SK-N-SH treated with all-trans-retinoic acid at 6 μM for 48 hours (cell line): Measurements from ENCODE around the gene NUP37.
A peak's percentile ranks its signal among the peaks of the same experiment; 100 is the strongest.

Experiments used
- ATAC-seq: fragments of 200-7000 bp; cut with Tn5 transposase; 3 replicates; pipeline ENCODE4 v1.9.1; 2020; ENCODE audit warnings: mild to moderate bottlenecking, moderate library complexity
- ARNTL ChIP-seq: fragments of 450-650 bp; formaldehyde crosslinking; IDR thresholded peaks from 2 replicates; pipeline ENCODE4 v1.5.0; 2020; ENCODE audit warnings: low read depth, mild to moderate bottlenecking, moderate library complexity, borderline replicate concordance
- BACH2 ChIP-seq: fragments of 250-450 bp; sonication (Bioruptor Pico); IDR thresholded peaks from 2 replicates; pipeline ENCODE4 v1.9.0; 2021; ENCODE audit warnings: mild to moderate bottlenecking, borderline replicate concordance
- CREB5 ChIP-seq: fragments of 250-450 bp; sonication (Bioruptor Pico); IDR thresholded peaks from 2 replicates; pipeline ENCODE4 v1.5.1; 2020; ENCODE audit warnings: low read depth, mild to moderate bottlenecking, moderate library complexity
- CSDC2 ChIP-seq: fragments of 250-450 bp; sonication (Bioruptor Pico); IDR thresholded peaks from 2 replicates; pipeline ENCODE4 v1.5.0; 2020; ENCODE audit warnings: mild to moderate bottlenecking, moderate library complexity
- CSRNP3 ChIP-seq: fragments of 250-450 bp; sonication (Bioruptor Pico); IDR thresholded peaks from 2 replicates; pipeline ENCODE4 v1.5.1; 2021; ENCODE audit warnings: mild to moderate bottlenecking, moderate library complexity
- ESRRG ChIP-seq: fragments of 250-450 bp; sonication (Bioruptor Pico); IDR thresholded peaks from 2 replicates; pipeline ENCODE4 v1.6.1; 2021; ENCODE audit warnings: mild to moderate bottlenecking
- GLIS3 ChIP-seq: fragments of 250-450 bp; sonication (Bioruptor Pico); IDR thresholded peaks from 2 replicates; pipeline ENCODE4 v1.5.0; 2020; ENCODE audit warnings: mild to moderate bottlenecking, moderate library complexity
- ISL1 ChIP-seq: fragments of 250-450 bp; sonication (Bioruptor Pico); IDR thresholded peaks from 2 replicates; pipeline ENCODE4 v2.1.2; 2022; ENCODE audit warnings: mild to moderate bottlenecking, moderate library complexity
- PATZ1 ChIP-seq: fragments of 250-450 bp; sonication (Bioruptor Pico); IDR thresholded peaks from 2 replicates; pipeline ENCODE4 v1.8.0; 2020; ENCODE audit warnings: mild to moderate bottlenecking, moderate library complexity, borderline replicate concordance
- PPARA ChIP-seq: fragments of 250-450 bp; sonication (Bioruptor Pico); IDR thresholded peaks from 2 replicates; pipeline ENCODE4 v1.5.0; 2020; ENCODE audit warnings: mild to moderate bottlenecking, borderline replicate concordance
- SNAI2 ChIP-seq: fragments of 250-450 bp; sonication (Bioruptor Pico); IDR thresholded peaks from 2 replicates; pipeline ENCODE4 v1.5.0; 2020; ENCODE audit warnings: mild to moderate bottlenecking, moderate library complexity
- TCF4 ChIP-seq: fragments of 250-450 bp; sonication (Bioruptor Pico); IDR thresholded peaks from 2 replicates; pipeline ENCODE4 v1.8.0; 2021; ENCODE audit warnings: mild to moderate bottlenecking, moderate library complexity, borderline replicate concordance
- TOX ChIP-seq: fragments of 250-450 bp; sonication (Bioruptor Pico); IDR thresholded peaks from 2 replicates; pipeline ENCODE4 v1.8.0; 2021; ENCODE audit warnings: mild to moderate bottlenecking, moderate library complexity, borderline replicate concordance
- TSHZ2 ChIP-seq: fragments of 250-450 bp; sonication (Bioruptor Pico); IDR thresholded peaks from 2 replicates; pipeline ENCODE4 v1.5.0; 2020; ENCODE audit warnings: mild to moderate bottlenecking, moderate library complexity
- ZC3H10 ChIP-seq: fragments of 250-450 bp; sonication (Bioruptor Pico); IDR thresholded peaks from 2 replicates; pipeline ENCODE4 v1.5.1; 2021; ENCODE audit warnings: mild to moderate bottlenecking, moderate library complexity
- ZFP3 ChIP-seq: fragments of 250-450 bp; sonication (Bioruptor Pico); IDR thresholded peaks from 2 replicates; pipeline ENCODE4 v1.5.0; 2020; ENCODE audit warnings: mild to moderate bottlenecking, moderate library complexity
- ZFP30 ChIP-seq: fragments of 450-650 bp; formaldehyde crosslinking; IDR thresholded peaks from 2 replicates; pipeline ENCODE4 v1.5.0; 2022; ENCODE audit warnings: mild to moderate bottlenecking, moderate library complexity
- ZNF565 ChIP-seq: fragments of 450-650 bp; formaldehyde crosslinking; conservative IDR thresholded peaks from 2 replicates; pipeline ENCODE4 v1.5.0; 2020; ENCODE audit warnings: low read depth, mild to moderate bottlenecking, moderate library complexity
- ZNF70 ChIP-seq: fragments of 450-650 bp; formaldehyde crosslinking; IDR thresholded peaks from 2 replicates; pipeline ENCODE4 v1.5.0; 2020; ENCODE audit warnings: mild to moderate bottlenecking, moderate library complexity
- ZNF8 ChIP-seq: fragments of 450-650 bp; formaldehyde crosslinking; IDR thresholded peaks from 2 replicates; pipeline ENCODE4 v1.5.0; 2020; ENCODE audit warnings: mild to moderate bottlenecking, moderate library complexity

Gene NUP37

GRCh38 chr12:102029141-102029540 lies 90.8 kb downstream of the NUP37 start:
- TF ChIP-seq TSHZ2 (CRISPR knock-in tag) (no peak), CSRNP3 (CRISPR knock-in tag) (no peak), ZC3H10 (CRISPR knock-in tag) (no peak), CREB5 (CRISPR knock-in tag) (no peak), TCF4 (CRISPR knock-in tag) (no peak), PPARA (CRISPR knock-in tag) (no peak), TOX (CRISPR knock-in tag) (no peak), ZFP30 (CRISPR knock-in tag) (no peak), ISL1 (CRISPR knock-in tag) (no peak), ARNTL (CRISPR knock-in tag) (no peak), ZFP3 (CRISPR knock-in tag) (no peak), CSDC2 (CRISPR knock-in tag) (no peak), ESRRG (CRISPR knock-in tag) (no peak), SNAI2 (CRISPR knock-in tag) (no peak), ZNF8 (CRISPR knock-in tag) (no peak), ZNF565 (CRISPR knock-in tag) (no peak), PATZ1 (CRISPR knock-in tag) (no peak)
- no peak for ATAC-seq

GRCh38 chr12:102026728-102027127 lies 93.2 kb downstream of the NUP37 start:
- TF ChIP-seq ZFP3 (CRISPR knock-in tag) (no peak), ZNF70 (no peak), BACH2 (no peak)
- ATAC-seq = no peak

- ATAC-seq = peak; percentile 79
- peak; percentile 85 for TF ChIP-seq ISL1 (CRISPR knock-in tag)
- TF ChIP-seq GLIS3 (CRISPR knock-in tag) = no peak
Measured at GRCh38 chr12:102024765-102025164, 95.1 kb downstream of the NUP37 start.

- peak; percentile 50; the same call in 2 of the 3 replicates for ATAC-seq
- TF ChIP-seq CREB5 (CRISPR knock-in tag) = no peak
- no peak for TF ChIP-seq GLIS3 (CRISPR knock-in tag)
- TF ChIP-seq PPARA (CRISPR knock-in tag) = no peak
- TF ChIP-seq PATZ1 (CRISPR knock-in tag) = no peak
- no peak for TF ChIP-seq TOX (CRISPR knock-in tag)
- no peak for TF ChIP-seq ZFP30 (CRISPR knock-in tag)
- no peak for TF ChIP-seq ESRRG (CRISPR knock-in tag)
- TF ChIP-seq TSHZ2 (CRISPR knock-in tag) = no peak
- TF ChIP-seq ZC3H10 (CRISPR knock-in tag) = no peak
- TF ChIP-seq CSDC2 (CRISPR knock-in tag) = no peak
Measured at GRCh38 chr12:102023343-102023930, 96.5 kb downstream of the NUP37 start.
